HG03469 (cell line): ENCODE results near the gene SDK2.

Experiments used
- ATAC-seq: cut with Tn5 transposase; IDR thresholded peaks from one replicate; pipeline ENCODE4 v1.9.1; 2021; ENCODE audit warnings: mild to moderate bottlenecking, moderate library complexity, moderate number of reproducible peaks; ENCODE audit not compliant: unreplicated experiment

The SDK2 gene

GRCh38 chr17:73566905-73567782 lies 77.1 kb downstream of the SDK2 start:
- ATAC-seq: no peak

GRCh38 chr17:73564843-73565242 lies 79.4 kb downstream of the SDK2 start:
- no peak for ATAC-seq

- no peak for ATAC-seq
Observed at GRCh38 chr17:73562896-73563295, 81.3 kb downstream of the SDK2 start.

DNA sequence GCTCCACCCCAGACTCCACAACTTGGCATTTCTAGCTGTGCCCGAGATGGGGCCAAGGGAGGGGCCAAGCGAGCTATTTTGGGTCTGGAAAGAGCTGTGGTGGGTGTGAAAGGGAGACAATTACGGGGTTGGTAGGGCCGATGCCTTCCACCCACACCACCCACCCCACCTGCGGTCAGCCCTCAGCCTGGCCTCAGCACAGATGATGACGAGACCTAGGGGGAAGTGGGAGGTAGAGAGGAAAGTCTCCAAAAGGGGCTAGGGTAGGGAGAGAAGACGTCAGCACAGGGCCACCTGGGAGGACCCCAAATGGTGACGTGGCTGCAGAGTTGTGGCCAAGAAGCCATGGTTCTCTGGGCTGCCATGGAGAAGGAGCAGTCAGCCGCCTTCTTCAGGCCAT lies 83.1 kb downstream of the SDK2 start:
- no peak for ATAC-seq

DNA sequence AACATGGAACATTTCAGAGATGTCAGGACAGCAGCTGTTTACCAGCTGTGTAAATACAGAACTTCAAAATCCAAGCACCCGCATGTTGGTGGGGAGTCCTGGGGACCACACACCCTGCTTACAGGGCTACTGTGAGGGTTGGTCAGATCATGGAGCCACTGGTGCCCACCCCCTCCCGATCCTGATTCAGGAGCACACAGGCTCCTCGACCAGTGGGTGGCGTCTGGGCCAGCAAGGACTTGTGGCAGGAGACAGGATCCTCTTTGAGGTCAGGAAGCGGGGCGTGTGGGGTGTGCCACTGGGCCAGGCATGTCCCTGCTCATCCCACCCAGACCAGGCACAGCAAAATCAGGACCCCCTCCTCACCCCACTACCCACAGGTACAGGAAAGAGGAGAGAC lies 83.6 kb downstream of the SDK2 start:
- no peak for ATAC-seq

- ATAC-seq: no peak
Observed at GRCh38 chr17:73559532-73559931, 84.7 kb downstream of the SDK2 start.

- ATAC-seq: no peak
Observed at GRCh38 chr17:73555199-73555960, 88.9 kb downstream of the SDK2 start.

DNA sequence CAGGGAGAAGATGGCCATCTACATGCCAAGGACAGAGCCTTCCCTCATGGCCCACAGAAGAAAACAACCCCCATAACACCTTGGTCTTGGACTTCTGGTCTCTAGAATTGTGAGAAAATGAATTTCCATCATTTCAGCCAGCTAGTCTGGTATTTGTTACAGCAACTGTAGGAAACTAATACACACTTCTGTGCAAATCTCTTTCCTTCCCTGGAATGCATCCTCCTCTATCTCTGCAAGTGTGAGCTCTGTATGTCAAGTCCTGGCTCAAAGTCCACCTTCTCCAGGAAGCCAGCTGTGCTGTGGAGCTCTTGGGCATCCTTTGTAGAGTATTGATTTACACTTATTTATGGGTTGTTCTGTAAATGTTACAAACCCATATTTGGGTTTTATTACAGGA lies 89.7 kb downstream of the SDK2 start:
- ATAC-seq: no peak

DNA sequence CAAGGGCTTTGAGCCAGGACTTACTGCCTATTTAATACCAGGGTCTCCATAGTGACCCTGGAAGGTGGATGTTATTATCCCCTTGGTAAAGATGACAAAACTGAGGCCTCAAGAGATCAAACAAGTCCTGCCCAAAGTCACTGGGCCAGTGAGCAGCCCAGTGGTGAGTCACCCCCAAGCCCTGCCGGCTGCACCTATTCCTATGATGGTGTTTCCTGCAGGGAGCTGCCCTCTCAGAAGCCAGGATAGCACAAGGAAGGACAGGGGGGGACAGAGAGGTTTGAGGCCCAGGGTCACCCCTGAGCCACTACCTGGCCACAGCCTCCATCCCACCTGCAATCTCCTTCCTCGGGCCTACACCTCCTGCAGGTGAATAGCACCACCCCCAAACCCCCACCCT lies 90.9 kb downstream of the SDK2 start:
- ATAC-seq: no peak

DNA sequence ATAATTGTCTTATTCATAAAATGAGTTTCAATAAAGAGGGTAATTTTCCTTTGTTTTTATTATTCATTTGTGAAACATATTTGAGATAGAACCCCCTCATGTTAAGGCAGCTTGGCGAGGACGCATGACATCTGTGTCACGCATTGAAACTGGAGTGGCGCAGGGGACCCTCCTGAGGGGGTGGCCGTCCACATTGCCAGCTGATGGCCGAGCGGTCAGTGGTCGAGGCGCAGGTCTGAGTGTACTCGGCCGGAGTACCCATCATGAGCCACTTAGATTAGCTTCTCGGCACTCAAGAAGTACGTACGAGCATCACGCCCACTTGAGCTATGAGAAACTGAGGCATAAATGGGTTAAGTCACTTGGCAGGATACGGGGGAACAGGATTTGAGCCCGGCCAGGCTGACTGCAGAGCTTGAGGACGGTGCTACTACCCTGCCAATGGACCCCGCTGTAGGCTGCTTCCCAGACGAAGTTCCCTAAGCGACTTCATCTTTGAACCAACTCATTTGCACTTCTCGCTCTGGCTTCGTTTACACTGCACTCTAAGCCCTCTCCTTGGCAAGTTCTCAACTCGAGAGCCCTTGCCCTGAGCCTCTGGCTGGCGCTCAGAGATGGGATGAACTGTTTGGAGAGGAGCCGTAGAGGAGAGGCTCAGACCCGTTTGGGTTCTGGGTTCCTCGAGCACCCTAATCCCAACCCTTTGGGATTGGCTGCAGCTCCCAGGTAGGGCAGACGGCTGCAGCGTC lies 91.8 kb downstream of the SDK2 start:
- ATAC-seq: no peak

GRCh38 chr17:73551759-73552158 lies 92.5 kb downstream of the SDK2 start:
- ATAC-seq: no peak

DNA sequence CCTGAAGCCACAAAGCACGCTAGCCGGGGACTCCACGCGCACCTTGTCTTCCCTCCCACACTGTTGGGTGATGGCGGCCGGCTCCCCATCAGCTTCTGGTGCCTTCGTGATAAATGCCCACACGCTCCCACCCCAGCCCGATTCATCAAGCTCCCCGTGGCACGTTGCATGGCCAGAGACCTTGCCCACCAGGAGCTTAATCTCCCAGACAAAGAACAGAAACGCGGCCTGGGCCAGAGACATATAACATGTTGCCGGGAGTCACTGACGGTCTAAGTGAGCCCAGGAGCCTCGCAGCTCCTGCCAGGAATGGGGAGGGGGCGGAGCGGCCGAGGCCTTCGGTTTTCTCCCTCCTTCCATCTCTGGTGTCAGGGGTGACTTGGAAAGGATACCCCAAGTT lies 93.1 kb downstream of the SDK2 start:
- no peak for ATAC-seq

GRCh38 chr17:73550556-73550955 lies 93.7 kb downstream of the SDK2 start:
- no peak for ATAC-seq

GRCh38 chr17:73549841-73550430 lies 94.3 kb downstream of the SDK2 start:
- ATAC-seq: no peak

DNA sequence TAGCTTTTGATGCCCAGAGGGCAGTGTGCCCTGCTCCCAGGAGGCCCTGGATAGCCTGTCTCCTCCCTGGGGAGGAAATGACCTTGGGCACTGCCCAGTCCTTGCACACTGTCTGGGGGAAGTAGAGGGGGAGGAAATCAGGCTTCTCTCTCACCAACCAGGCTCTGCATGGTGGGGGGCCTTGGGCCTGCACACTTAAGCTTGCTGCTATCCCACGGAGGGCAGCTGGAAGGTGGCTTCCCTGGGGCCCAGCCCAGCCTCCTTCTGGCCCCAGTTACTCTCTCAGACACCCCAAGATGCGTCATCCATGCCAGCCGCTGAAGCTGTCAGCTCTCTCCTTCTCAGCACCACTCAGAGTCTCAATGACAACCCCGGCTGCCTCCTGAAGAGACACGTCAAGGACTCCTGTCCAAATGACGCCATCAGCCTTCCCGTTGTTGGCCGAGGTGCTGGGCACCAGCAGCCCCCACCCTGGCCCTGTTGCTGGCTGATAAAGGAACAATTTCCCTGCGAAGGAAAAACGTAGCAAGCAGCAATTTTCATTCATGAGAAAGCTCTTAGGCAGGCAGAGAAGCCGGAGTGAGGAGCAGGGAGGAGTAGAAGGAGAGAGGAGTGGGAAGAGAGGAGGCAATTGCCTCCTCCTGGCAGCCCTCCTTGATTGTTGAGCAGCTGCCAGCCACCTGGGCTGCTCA lies 95.5 kb downstream of the SDK2 start:
- no peak for ATAC-seq

DNA sequence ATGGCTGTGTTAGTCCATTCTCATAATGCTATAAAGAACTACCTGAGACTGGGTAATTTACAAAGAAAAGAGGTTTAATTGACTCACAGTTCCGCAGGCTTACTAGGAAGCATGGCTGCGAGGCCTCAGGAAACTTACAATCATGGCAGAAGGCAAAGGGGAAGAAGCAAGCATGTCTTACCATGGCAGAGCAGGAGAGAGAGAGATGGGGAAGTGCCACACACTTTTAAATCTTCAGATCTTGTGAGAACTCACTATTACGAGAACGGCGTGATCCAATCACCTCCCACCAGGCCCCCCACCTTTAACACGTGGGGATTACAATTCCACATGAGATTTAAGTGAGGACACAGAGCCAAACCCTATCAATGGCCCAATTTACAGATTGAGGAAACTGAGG lies 96.5 kb downstream of the SDK2 start:
- ATAC-seq: no peak

DNA sequence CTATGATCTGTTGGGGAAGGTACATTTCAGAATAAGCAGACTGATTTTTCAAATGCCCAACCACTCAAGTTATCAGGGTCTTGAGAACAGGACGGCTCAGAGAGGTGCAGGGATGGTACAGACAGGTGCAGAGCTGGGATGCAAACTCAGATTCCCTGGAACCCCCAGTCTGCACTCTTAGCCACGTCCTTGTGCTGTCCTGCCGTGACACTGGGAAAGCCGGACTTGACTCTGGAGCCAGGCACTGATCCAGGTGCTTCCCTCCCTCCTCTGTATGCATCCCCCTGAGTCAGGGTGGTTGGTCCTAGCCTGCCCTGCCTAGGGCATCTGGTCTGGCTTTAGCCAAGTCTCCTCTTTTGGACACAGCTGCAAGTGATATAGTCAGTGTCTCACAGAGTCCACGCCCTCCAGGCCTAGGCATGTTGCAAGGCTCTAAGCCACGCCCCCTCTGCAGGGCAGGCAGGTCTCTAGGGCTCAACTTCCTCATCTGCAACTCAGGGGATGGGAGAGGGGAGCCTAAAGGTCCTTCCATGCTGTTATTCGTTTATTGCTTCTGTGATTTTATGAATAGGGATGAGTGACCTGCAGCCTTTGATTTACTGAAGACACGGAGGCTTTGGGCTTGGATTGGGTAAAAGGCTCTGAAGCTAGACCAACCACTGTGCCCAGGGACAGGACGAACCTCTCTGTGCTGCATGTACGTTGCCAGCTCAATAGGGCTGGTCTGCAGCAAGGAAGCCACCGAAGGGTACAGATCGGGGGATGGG lies 97.3 kb downstream of the SDK2 start:
- no peak for ATAC-seq

- ATAC-seq: no peak
Observed at GRCh38 chr17:73546114-73546513, 98.1 kb downstream of the SDK2 start.

DNA sequence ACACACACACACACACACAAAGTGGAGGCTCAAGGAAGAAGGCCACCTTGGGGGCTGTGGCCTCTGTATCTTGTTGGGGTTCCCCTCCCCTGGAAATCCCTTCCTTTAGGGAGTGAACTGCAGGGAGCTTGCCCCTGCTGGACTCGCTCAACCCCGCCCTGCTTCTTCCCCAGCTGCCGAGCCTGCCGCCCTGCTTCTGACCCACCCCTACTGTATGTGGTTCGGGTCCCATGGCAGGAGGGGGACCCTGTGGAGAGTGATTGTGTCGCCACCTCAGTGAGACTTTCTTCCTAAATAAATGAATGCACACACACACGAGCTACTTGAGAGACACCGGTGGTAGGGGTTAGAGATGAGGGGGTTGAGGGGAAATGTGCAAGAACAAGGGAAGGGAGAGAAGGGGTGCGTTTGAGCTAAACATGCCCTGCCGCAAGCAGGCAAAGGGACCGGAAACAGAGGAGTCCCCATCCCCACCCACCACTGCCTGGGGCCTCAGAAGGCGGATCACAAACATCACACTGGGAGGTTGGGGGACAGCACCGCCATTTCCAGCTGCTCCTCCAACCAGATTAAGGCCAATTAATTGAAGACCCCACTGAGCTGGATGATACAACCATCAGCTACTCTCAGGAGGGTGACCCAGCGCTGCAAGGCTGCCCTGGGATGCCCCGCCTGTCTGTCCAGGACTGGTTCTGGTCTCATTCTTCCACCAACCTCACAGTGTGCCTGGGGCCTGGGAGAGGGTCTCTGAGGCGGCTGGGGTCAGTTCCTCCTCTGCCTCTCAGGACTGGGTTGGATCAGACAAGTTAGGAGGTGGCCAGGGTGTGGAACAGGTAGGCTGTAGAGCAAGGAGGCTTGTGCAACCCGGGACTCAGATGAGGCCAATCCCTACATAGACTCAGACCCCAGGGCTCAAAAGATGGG lies 98.9 kb downstream of the SDK2 start:
- no peak for ATAC-seq
